Stomach (tissue), 9 donors: Measurements from ENCODE around the gene DPYSL4. TPM values are rescaled to one million over a fixed set of nuclear protein-coding genes. Genes with fewer than 3 reads are reported as not detected.

Source experiments
- DNase-seq, 2 donors: peaks; one replicate each; pipeline versions ENCODE4 v3.0.0 to v3.0.0-alpha.2; 2013 to 2019
- H3K27ac ChIP-seq, 5 donors: fragments of 200-600 bp in 4 of 5; sonication (generic) in 4 of 5; one replicate each; pipeline ENCODE4 v1.5.1; 2013 to 2019; ENCODE audit warnings: mild to moderate bottlenecking in 1 of 5, moderate library complexity in 1 of 5
- H3K27me3 ChIP-seq, 3 donors: fragments of 200-600 bp; sonication (generic); one replicate each; pipeline ENCODE4 v1.5.1; 2017 to 2019; ENCODE audit warnings: mixed run types in 1 of 3
- H3K36me3 ChIP-seq, 4 donors: fragments of 200-600 bp; sonication (generic); 1 replicate in 3 of 4; 2 replicates in 1 of 4; pipeline ENCODE4 v1.5.1; 2016 to 2019
- H3K4me1 ChIP-seq, 4 donors: fragments of 200-600 bp; sonication (generic); one replicate each; pipeline ENCODE4 v1.5.1; 2016 to 2019
- H3K4me3 ChIP-seq, 4 donors: fragments of 200-600 bp; sonication (generic) in 3 of 4; one replicate each; pipeline ENCODE4 v1.5.1; 2016 to 2019; ENCODE audit warnings: mild to moderate bottlenecking in 1 of 4
- H3K9me3 ChIP-seq, 4 donors: fragments of 200-600 bp; sonication (generic); one replicate each; pipeline ENCODE4 v1.5.1; 2016 to 2019
- EP300 ChIP-seq: sonication (generic); formaldehyde crosslinking; IDR thresholded peaks from one replicate; pipeline ENCODE4 v1.6.1; 2017; ENCODE audit warnings: antibody characterized with exemption
- POLR2A ChIP-seq, 4 donors: fragments of 450-650 bp; IDR thresholded peaks; one replicate each; pipeline ENCODE4 v1.6.1; 2016; ENCODE audit warnings: antibody characterized with exemption in 4 of 4, control low read depth in 2 of 4, mild to moderate bottlenecking in 1 of 4, moderate library complexity in 1 of 4
- POLR2AphosphoS5 ChIP-seq, 3 donors: sonication (generic); formaldehyde crosslinking; IDR thresholded peaks; one replicate each; pipeline ENCODE4 v1.6.1; 2016; ENCODE audit warnings: antibody characterized with exemption in 3 of 3
- WGBS, 5 donors: extraction: QIAGEN DNeasy Blood & Tissue Kit in 3 of 5; methylation state at CpG; one replicate each; pipeline versions ENCODE4 v1.1.5 to v1.1.7; 2013 to 2018; 5-methylcytosine and 5-hydroxymethylcytosine counted together
- intact Hi-C: fragments of 100-400 bp; cut with DNase I; formaldehyde crosslinking; loops from one replicate; pipeline ENCODE4 v1.15.1; 2023; ENCODE audit warnings: low total_unique reads
- polyA plus RNA-seq, 3 donors: library from polyadenylated mRNA; stranded (reverse); fragments of 200-250 nt; gene quantifications; one replicate each; pipeline ENCODE4 v1.2.3, GENCODE V29; 2013
- total RNA-seq, 5 donors: library from RNA; depleted of rRNA; stranded (reverse); fragments of >200 nt; gene quantifications; one replicate each; pipeline versions ENCODE4 v1.1.0 to v1.2.3, GENCODE V29; 2014 to 2016
- TF ChIP-seq, protein P1 (sequence below), 7 experiments: fragments of 450-650 bp in 4 of 7; fragments of 200-600 bp in 3 of 7; sonication (generic) in 3 of 7; IDR thresholded peaks; one replicate each; pipeline ENCODE4 v1.5.1; 2016 to 2019; ENCODE audit warnings: antibody characterized with exemption in 7 of 7, control low read depth in 2 of 7, mild to moderate bottlenecking in 1 of 7
- donor health status: healthy with polysubstance abuse.
- donor health status: Bipolar disorder and iron deficiency.
- donor health status: healthy.

Gene DPYSL4
- total and polyA plus RNA-seq, 8 donors = 0.43 to 2.0 (median 0.68) TPM; not detected in 3

DNA sequence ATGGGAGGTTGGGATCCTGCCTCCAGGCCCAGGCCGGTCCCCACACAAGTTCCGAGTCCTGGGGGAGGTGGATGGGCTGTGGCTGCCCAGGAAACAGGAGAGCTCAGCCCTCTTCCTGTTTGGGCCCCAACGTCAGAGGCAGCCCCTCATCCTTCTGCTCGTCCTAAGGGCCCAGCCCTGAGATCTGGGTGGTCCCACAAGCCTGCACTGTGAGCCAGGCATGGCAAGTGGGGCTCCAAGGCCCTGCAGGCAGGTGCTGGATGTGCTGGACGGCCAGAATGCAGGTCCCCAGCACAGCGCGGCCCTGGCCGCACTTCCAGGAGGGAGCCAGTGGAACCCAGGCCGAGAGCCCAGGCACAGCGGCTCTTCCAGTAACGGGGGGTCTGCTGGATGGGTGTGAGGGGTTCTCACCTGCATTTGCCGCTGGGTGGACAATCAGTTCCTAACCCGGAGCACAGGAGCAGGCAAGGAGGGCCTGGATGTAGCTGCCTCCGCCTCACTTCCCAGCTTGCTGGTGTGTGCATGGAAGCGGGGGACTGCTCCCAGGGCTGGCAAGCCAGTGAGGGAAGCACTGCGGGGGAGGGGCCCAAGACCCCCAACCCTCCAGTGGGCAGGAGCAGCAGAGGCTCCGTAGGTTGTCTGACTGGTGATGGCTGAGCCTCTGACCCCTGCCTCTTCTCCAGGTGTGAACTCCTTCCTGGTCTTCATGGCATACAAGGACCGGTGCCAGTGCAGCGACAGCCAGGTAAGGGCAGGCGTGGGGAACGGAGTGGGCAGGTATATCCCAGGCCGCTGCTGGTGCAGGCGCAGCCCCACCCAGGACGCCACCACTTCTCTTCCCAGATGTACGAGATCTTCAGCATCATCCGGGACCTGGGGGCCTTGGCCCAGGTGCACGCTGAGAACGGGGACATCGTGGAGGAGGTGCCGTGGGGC, 9.7 kb downstream of the DPYSL4 start:
- intact Hi-C loops = no loop called here
- Histone ChIP-seq H3K27me3 (peaks cover 0 to 36% (median 0%) of the 10 kb centered on the region in 3 donors), H3K36me3 (no peaks in the 10 kb centered on the region), H3K27ac (no peak overlapping the region), H3K4me3 (no peak overlapping the region), H3K9me3 (no peaks in the 10 kb centered on the region), H3K4me1 (no peaks in the 10 kb centered on the region)
- TF ChIP-seq, protein P1, sequence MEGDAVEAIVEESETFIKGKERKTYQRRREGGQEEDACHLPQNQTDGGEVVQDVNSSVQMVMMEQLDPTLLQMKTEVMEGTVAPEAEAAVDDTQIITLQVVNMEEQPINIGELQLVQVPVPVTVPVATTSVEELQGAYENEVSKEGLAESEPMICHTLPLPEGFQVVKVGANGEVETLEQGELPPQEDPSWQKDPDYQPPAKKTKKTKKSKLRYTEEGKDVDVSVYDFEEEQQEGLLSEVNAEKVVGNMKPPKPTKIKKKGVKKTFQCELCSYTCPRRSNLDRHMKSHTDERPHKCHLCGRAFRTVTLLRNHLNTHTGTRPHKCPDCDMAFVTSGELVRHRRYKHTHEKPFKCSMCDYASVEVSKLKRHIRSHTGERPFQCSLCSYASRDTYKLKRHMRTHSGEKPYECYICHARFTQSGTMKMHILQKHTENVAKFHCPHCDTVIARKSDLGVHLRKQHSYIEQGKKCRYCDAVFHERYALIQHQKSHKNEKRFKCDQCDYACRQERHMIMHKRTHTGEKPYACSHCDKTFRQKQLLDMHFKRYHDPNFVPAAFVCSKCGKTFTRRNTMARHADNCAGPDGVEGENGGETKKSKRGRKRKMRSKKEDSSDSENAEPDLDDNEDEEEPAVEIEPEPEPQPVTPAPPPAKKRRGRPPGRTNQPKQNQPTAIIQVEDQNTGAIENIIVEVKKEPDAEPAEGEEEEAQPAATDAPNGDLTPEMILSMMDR (IDR thresholded peaks at IDR 0.05) = no peak
- no peak for TF ChIP-seq POLR2A (IDR thresholded peaks at IDR 0.05)
- no peak for DNase-seq
- 80 to 88% (median 87%) methylated on average over 21 to 30 of the region's 30 CpGs for WGBS, 5 donors

DNA sequence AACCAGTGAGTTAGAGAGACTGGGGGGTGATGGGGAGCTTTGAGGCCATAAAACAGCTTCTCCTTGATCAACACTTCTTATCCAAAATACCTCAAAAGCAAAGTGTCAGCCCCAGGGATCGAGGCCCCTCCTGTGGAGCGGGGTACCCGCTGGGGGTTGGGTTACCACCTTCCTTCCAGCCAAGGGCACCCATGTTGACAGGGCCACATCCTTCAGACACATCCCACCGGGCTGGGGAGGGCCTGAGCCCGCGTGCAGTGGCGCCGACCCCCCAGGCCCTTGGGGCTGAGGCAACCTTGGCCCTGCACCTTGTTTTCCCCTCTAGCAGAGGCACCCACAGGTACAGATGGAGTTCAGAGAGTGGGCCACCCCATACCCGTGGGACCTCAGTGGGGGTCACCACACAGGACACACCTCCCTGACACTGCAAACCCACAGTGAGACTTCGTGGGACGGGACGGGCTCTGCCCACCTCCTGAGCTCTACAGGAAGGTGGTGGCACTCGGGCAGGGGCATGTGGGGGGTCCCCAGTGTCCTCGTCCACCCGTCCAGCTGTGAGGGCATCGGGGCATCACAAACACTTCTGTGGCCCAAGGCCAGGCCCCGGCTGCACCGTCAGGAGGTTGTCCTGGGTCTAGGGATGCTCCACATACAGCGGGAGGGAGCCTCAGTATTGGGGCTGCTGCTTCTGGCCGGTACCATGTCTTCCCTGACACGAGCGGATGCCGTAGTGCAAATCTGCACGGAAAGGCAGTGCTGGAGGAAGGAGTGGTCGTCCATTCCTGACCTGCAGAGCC, 10.7 kb downstream of the DPYSL4 start:
- no peak overlapping the region for H3K4me3 ChIP-seq
- no peaks in the 10 kb centered on the region for H3K9me3 ChIP-seq
- peaks cover 0 to 34% (median 0%) of the 10 kb centered on the region in 3 donors for H3K27me3 ChIP-seq
- WGBS, 5 donors = 82 to 85% (median 84%) methylated on average over 7 to 25 of the region's 25 CpGs
- intact Hi-C loops = no loop called here
- TF ChIP-seq POLR2AphosphoS5 (IDR thresholded peaks at IDR 0.05) (no peak), EP300 (no peak), POLR2A (IDR thresholded peaks at IDR 0.05) (no peak)
- TF ChIP-seq, protein P1 (IDR thresholded peaks at IDR 0.05) = no peak
- DNase-seq = no peak
- H3K27ac ChIP-seq = no peak overlapping the region
- H3K4me1 ChIP-seq = no peaks in the 10 kb centered on the region
- H3K36me3 ChIP-seq = no peaks in the 10 kb centered on the region

DNA sequence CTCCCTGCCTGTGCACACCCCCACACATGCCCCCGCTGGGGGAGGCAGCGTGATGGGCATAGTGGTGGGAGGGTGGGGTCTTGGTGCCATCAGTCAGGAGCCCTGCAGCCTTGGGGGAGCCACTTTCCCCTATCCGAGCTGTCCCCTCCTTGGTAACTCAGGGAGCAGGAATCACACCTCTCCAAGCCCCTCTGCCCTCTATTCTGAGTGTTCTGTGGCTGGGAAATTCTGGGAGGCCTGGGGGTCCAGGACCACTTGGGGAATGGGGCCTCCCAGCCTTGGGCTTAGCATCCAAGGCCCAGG, 11.3 kb downstream of the DPYSL4 start:
- no peaks in the 10 kb centered on the region for H3K9me3 ChIP-seq
- no peak for DNase-seq
- 63 to 82% (median 75%) methylated on average over 3 of the region's 3 CpGs for WGBS, 5 donors
- H3K27ac ChIP-seq = no peak overlapping the region
- H3K4me3 ChIP-seq = no peak overlapping the region
- no peaks in the 10 kb centered on the region for H3K36me3 ChIP-seq
- H3K27me3 ChIP-seq = peaks cover 0 to 32% (median 0%) of the 10 kb centered on the region in 3 donors
- no peaks in the 10 kb centered on the region for H3K4me1 ChIP-seq
- intact Hi-C loops = no loop called here
- TF ChIP-seq POLR2A (IDR thresholded peaks at IDR 0.05) = no peak
- no peak for TF ChIP-seq EP300
- no peak for TF ChIP-seq POLR2AphosphoS5 (IDR thresholded peaks at IDR 0.05)
- TF ChIP-seq, protein P1 (IDR thresholded peaks at IDR 0.05) = no peak

DNA sequence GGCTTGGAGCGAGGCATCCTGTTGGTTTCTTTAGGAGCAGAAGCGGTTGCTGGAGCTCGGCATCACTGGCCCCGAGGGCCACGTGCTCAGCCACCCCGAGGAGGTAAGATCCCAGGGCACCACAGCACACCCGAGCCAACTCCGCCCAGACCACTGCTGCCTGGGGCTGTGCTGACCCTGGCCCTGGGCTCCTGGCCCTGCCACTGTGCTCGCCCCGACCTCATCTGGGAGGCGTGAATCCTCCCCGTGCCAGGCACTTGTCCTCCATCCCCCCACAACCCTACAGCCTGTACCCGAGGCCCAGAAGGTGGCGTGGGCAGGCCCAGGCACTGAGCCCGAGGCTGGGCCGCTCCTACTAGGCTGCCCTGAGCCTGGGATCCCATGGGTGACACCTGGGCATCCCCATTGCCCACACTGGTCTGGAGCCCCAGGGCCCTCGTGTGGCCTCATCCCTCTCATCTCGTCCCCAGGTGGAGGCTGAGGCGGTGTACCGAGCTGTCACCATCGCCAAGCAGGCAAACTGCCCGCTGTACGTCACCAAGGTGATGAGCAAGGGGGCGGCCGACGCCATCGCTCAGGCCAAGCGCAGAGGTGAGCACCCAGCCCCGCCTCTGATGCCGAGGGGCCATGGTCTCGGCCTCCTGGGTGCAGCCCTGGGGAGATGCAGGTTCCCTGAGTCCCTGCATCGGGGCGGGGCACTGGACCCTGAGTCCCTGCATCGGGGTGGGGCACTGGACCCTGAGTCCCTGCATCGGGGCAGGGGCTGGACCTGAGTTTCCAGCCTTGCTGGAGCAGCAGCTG, 11.8 kb downstream of the DPYSL4 start:
- no peak for DNase-seq
- peaks cover 0 to 32% (median 0%) of the 10 kb centered on the region in 3 donors for H3K27me3 ChIP-seq
- TF ChIP-seq POLR2AphosphoS5 (IDR thresholded peaks at IDR 0.05) (no peak), EP300 (no peak)
- TF ChIP-seq, protein P1 (IDR thresholded peaks at IDR 0.05) = no peak
- 89 to 94% (median 90%) methylated on average over 20 to 35 of the region's 35 CpGs for WGBS, 5 donors
- H3K4me3 ChIP-seq = no peak overlapping the region
- no peaks in the 10 kb centered on the region for H3K36me3 ChIP-seq
- no peak overlapping the region for H3K27ac ChIP-seq
- H3K9me3 ChIP-seq = no peaks in the 10 kb centered on the region
- intact Hi-C loops = no loop called here
- H3K4me1 ChIP-seq = no peaks in the 10 kb centered on the region
